Peyer's patch (tissue), 4 donors: ENCODE results near the gene DDRGK1.

Source experiments
- CTCF ChIP-seq, 6 experiments: fragments of 450-650 bp in 4 of 6; fragments of 200-600 bp in 2 of 6; sonication (generic) in 1 of 6; IDR thresholded peaks; one replicate each; pipeline ENCODE4 v1.5.1; 2017 to 2019; ENCODE audit warnings: antibody characterized with exemption in 6 of 6, mild to moderate bottlenecking in 3 of 6, moderate library complexity in 1 of 6
- POLR2A ChIP-seq, 2 donors: fragments of 450-650 bp; IDR thresholded peaks; one replicate each; pipeline ENCODE4 v1.5.1; 2017; ENCODE audit warnings: antibody characterized with exemption in 2 of 2, mild to moderate bottlenecking in 2 of 2, moderate library complexity in 2 of 2

GRCh38 chr20:3239026-3239866, 34.8 kb upstream of the DDRGK1 start, which contains the start of gene SLC4A11:
- no peak for TF ChIP-seq CTCF (IDR thresholded peaks at IDR 0.05)
- TF ChIP-seq POLR2A (IDR thresholded peaks at IDR 0.05), result no peak
